Measurements from ENCODE around the gene RAI1.

The RAI1 gene

DNA sequence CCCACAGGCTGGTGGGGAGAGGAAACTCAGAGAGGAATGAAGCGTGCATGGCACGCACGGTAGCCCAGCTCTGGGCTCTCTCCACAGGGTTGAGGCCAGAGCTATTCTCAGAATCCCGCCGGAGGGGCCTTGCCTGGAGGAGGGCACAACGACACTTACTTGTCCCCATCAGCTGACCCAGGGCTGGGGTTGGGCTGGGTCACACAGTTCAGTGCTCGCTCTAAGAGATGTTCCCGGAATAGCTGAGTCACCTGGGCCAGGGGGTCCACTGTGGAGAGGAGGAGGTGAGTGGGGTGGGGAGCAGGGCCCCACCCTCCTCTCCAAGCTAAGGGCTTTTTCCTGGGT lies 133.8 kb downstream of the RAI1 start:
- no peak for DNase-seq (ENCODE audit: extremely low read depth, insufficient read length)
- H3K36me3 ChIP-seq (ENCODE audit: control insufficient read depth, insufficient read depth, low read length), result peaks cover 12% of the 10 kb centered on the region
- H3K27me3 ChIP-seq (replicated peaks; ENCODE audit: control insufficient read depth, insufficient read depth, low read length), result no peaks in the 10 kb centered on the region
- no peak overlapping the region for H3K4me3 ChIP-seq (replicated peaks; ENCODE audit: low read depth, low read length)
- TF ChIP-seq, protein P1, sequence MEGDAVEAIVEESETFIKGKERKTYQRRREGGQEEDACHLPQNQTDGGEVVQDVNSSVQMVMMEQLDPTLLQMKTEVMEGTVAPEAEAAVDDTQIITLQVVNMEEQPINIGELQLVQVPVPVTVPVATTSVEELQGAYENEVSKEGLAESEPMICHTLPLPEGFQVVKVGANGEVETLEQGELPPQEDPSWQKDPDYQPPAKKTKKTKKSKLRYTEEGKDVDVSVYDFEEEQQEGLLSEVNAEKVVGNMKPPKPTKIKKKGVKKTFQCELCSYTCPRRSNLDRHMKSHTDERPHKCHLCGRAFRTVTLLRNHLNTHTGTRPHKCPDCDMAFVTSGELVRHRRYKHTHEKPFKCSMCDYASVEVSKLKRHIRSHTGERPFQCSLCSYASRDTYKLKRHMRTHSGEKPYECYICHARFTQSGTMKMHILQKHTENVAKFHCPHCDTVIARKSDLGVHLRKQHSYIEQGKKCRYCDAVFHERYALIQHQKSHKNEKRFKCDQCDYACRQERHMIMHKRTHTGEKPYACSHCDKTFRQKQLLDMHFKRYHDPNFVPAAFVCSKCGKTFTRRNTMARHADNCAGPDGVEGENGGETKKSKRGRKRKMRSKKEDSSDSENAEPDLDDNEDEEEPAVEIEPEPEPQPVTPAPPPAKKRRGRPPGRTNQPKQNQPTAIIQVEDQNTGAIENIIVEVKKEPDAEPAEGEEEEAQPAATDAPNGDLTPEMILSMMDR (IDR thresholded peaks at IDR 0.05; ENCODE audit: insufficient read depth, low read length, poor library complexity, severe bottlenecking), result no peak

DNA sequence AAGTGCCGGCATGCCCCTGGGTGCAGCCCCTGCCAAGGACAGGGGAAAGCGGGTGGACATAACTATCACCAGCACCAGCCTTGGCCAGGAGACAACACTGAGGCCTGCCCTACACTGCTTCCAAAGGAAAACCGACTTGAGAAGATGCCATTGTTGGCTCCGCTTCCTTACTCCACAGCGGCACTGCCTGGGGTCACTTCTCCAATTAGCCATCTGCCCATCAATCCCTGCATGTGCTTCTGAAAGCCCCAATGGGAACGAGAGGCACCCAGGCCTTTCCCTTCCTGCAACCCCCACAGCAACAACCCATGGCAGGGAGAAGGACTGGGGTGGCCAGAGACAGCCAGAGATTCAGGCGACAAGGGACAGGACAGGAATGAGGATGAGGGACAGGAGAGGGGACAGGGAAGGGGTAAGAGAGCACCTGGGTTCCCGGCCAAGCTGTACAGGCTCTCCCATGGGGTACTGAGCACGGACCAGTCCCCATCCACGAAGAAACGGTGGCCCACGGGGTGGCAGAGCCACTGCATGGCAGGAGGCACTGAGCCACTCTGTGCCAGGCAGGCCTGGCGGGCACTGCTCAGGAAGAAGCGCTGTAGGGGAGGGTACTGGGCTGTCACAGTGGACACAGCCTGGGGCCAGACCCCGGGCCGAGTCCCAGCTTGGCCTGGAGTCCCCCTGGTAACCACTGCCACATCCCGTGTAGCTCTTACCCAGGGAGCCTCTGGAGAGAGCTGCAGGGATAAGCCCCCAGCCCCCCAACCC lies 134.4 kb downstream of the RAI1 start:
- TF ChIP-seq, protein P1 (IDR thresholded peaks at IDR 0.05; ENCODE audit: insufficient read depth, low read length, poor library complexity, severe bottlenecking), result no peak
- Histone ChIP-seq H3K36me3 (ENCODE audit: control insufficient read depth, insufficient read depth, low read length) (peaks cover 13% of the 10 kb centered on the region), H3K4me3 (replicated peaks; ENCODE audit: low read depth, low read length) (no peak overlapping the region), H3K27me3 (replicated peaks; ENCODE audit: control insufficient read depth, insufficient read depth, low read length) (no peaks in the 10 kb centered on the region)
- DNase-seq (ENCODE audit: extremely low read depth, insufficient read length), result no peak

DNA sequence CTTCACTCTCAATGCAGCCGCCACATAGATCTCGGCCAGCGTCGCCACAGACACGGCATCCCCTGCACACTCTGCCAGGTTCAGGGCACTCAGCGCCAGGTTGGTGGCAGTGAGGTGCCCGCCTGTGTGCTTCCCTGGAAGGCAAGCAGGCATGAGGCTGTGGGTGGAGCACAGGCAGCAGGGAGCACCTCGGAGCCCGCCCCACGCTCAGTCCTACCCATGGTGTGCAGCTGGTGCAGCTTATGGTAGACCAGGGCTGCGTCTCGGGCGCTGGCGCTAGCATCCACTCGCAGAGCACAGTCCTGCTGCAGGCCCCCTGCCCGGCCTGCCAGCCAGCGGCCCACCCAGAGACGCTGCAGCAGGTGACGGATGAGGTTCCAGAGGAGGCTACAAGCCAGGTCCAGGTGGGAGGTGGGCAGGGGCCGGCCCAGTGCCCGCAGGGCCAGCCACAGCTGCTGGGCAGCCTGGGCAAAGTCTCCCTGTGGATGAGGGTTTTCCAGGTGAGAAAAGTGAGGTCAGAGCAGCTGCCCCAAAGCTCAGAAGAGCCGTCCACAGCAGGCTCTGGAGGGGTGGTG lies 135.1 kb downstream of the RAI1 start:
- TF ChIP-seq, protein P1 (IDR thresholded peaks at IDR 0.05; ENCODE audit: insufficient read depth, low read length, poor library complexity, severe bottlenecking), result no peak
- H3K27me3 ChIP-seq (replicated peaks; ENCODE audit: control insufficient read depth, insufficient read depth, low read length), result no peaks in the 10 kb centered on the region
- H3K36me3 ChIP-seq (ENCODE audit: control insufficient read depth, insufficient read depth, low read length), result peaks cover 13% of the 10 kb centered on the region
- no peak overlapping the region for H3K4me3 ChIP-seq (replicated peaks; ENCODE audit: low read depth, low read length)
- DNase-seq (ENCODE audit: extremely low read depth, insufficient read length), result no peak

DNA sequence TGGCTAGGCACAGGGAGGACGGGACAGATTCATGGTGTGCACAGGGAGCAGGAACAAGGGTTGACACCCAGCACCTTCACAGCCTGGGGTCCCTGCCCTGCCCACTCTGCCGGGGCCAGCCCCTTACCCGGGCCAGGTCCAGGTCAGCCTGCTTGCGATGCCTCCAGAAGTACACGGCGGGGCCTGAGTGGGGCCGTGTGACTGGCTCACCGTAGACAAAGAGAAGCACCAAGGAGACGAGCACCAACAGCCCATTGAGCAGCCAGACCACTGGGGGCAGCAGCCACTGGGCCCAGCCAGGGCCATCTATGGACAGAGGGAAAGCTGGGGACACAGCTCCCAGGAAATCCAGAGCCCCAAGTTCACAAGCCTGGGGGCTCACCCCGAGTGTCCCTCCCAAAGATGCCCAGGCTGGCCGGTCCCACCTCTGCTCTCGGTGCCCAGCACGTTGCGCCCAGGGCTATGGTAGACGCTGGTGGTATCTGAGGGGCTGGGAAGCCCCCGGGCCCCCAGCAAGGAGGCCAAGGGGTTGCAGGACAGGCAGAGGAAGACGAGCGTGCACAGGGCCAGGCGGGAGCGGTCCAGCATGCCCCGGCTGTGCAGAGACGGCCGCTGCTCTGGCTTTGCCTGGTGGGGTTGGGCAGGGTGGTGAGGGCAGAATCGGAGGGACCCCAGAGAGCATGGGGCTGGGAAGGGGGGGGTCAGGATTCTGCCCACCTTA lies 135.7 kb downstream of the RAI1 start:
- TF ChIP-seq, protein P1 (IDR thresholded peaks at IDR 0.05; ENCODE audit: insufficient read depth, low read length, poor library complexity, severe bottlenecking), result no peak
- Histone ChIP-seq H3K4me3 (replicated peaks; ENCODE audit: low read depth, low read length) (no peak overlapping the region), H3K27me3 (replicated peaks; ENCODE audit: control insufficient read depth, insufficient read depth, low read length) (no peaks in the 10 kb centered on the region), H3K36me3 (ENCODE audit: control insufficient read depth, insufficient read depth, low read length) (peaks cover 13% of the 10 kb centered on the region)
- DNase-seq (ENCODE audit: extremely low read depth, insufficient read length), result no peak

DNA sequence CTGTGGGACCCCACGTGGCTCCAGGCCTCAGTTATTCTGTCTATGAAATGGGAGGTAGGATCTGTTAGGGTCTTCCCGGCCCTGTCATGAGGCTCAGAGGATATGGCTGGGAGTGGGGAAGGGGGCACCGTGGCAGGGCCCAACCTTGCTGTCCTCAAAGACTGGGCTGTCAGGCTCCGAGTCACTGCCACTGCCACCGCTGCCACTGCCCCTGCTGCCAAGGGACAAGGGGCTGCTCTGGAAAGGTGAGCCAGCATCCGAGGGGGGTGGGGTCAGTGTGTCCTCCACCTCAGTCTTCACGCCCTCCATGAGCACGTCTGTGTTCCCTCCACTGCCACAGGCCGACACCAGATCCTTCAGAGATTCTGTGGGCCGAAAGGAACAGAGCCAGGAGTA lies 136.3 kb downstream of the RAI1 start:
- Histone ChIP-seq H3K36me3 (ENCODE audit: control insufficient read depth, insufficient read depth, low read length) (peaks cover 13% of the 10 kb centered on the region), H3K27me3 (replicated peaks; ENCODE audit: control insufficient read depth, insufficient read depth, low read length) (no peaks in the 10 kb centered on the region), H3K4me3 (replicated peaks; ENCODE audit: low read depth, low read length) (no peak overlapping the region)
- DNase-seq (ENCODE audit: extremely low read depth, insufficient read length), result no peak
- TF ChIP-seq, protein P1 (IDR thresholded peaks at IDR 0.05; ENCODE audit: insufficient read depth, low read length, poor library complexity, severe bottlenecking), result no peak
